Bronchial epithelial cell (primary cell): Measurements from ENCODE around the gene FAM98A. TPM values are rescaled to one million over a fixed set of nuclear protein-coding genes. Genes with fewer than 3 reads are reported as not detected.

Experiments
- DNase-seq: peaks from one replicate; pipeline ENCODE4 v3.0.0-alpha.2; 2010; ENCODE audit warnings: low read depth
- FAIRE-seq: peaks from 2 replicates; lab custom pipeline; 2011; peaks lifted over from hg19 to GRCh38; lab: Jason Lieb, UNC
- H3K27me3 ChIP-seq: 2 replicates; pipeline ENCODE4 v1.5.1; 2011; ENCODE audit warnings: low read length; ENCODE audit not compliant: control insufficient read depth, insufficient read depth
- H3K36me3 ChIP-seq: 2 replicates; pipeline ENCODE4 v1.5.1; 2011; ENCODE audit warnings: low read length; ENCODE audit not compliant: control insufficient read depth, insufficient read depth
- H3K4me3 ChIP-seq: 2 replicates; pipeline ENCODE4 v1.5.1; 2011; ENCODE audit warnings: mild to moderate bottlenecking, low read depth, low read length, control low read depth
- total RNA-seq: library from RNA; depleted of rRNA; stranded (reverse); fragments of >200 nt; gene quantifications from 2 replicates; pipeline ENCODE4 v1.2.1, GENCODE V29; 2014
- TF ChIP-seq, protein P1 (sequence below): IDR thresholded peaks from 2 replicates; pipeline ENCODE4 v1.5.1; 2011; ENCODE audit warnings: mild to moderate bottlenecking, moderate library complexity, low read length, control low read depth, inconsistent platforms; ENCODE audit not compliant: insufficient read depth, severe bottlenecking

Gene FAM98A
- total RNA-seq, 1 donor from 2014 or later = 16.1 TPM

- DNase-seq = no peak
- FAIRE-seq = no peak
- TF ChIP-seq, protein P1, sequence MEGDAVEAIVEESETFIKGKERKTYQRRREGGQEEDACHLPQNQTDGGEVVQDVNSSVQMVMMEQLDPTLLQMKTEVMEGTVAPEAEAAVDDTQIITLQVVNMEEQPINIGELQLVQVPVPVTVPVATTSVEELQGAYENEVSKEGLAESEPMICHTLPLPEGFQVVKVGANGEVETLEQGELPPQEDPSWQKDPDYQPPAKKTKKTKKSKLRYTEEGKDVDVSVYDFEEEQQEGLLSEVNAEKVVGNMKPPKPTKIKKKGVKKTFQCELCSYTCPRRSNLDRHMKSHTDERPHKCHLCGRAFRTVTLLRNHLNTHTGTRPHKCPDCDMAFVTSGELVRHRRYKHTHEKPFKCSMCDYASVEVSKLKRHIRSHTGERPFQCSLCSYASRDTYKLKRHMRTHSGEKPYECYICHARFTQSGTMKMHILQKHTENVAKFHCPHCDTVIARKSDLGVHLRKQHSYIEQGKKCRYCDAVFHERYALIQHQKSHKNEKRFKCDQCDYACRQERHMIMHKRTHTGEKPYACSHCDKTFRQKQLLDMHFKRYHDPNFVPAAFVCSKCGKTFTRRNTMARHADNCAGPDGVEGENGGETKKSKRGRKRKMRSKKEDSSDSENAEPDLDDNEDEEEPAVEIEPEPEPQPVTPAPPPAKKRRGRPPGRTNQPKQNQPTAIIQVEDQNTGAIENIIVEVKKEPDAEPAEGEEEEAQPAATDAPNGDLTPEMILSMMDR = no peak
- H3K36me3 ChIP-seq = peaks cover 3% of the 10 kb centered on the region
- H3K4me3 ChIP-seq = no peak overlapping the region
- no peaks in the 10 kb centered on the region for H3K27me3 ChIP-seq
Measured at GRCh38 chr2:33581872-33582271, 17.2 kb downstream of the FAM98A start.

DNA sequence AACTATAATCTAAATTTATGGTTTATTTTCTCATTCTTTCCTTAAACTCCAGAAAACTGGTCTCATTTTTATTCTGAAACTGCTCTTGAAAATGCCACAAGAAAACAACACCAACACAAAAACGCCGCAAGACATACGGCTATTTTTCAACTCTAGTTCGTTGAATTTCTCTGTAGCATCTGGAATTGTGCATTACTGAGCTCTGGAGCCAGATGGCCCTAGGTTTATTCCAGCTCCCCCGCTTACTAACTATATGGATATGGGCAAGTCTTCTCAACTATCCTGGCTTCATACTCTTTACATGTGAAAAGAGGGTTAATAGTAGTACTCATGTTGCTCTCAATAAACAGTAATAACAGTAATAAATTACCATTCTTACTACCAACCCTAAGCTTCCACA lies 19.9 kb downstream of the FAM98A start:
- TF ChIP-seq, protein P1 = no peak
- Histone ChIP-seq H3K36me3 (no peaks in the 10 kb centered on the region), H3K27me3 (no peaks in the 10 kb centered on the region), H3K4me3 (no peak overlapping the region)
- DNase-seq (no peak), FAIRE-seq (no peak)

DNA sequence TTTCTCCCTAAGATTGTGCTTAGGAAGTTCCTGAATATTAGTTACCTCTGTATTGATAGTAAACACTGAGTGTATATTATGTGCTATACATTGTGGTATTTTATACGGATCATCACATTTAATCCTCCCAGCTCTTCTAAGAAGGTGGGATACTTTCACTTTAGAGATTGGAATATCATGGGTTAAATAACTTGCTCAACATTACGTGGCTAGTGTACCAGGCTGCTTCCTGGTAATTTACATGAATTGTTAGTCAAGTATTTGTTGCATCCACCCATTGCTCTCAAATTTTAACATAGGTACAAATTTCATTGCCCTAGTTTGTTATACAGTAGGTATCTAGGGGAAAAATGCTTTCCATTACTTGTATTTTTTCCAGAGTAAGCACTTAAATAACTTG lies 21.4 kb downstream of the FAM98A start:
- TF ChIP-seq, protein P1 = no peak
- Histone ChIP-seq H3K4me3 (no peak overlapping the region), H3K27me3 (no peaks in the 10 kb centered on the region), H3K36me3 (no peaks in the 10 kb centered on the region)
- FAIRE-seq (no peak), DNase-seq (peak; percentile 23)

- Histone ChIP-seq H3K4me3 (no peak overlapping the region), H3K27me3 (no peaks in the 10 kb centered on the region), H3K36me3 (no peaks in the 10 kb centered on the region)
- FAIRE-seq = no peak
- TF ChIP-seq, protein P1 = no peak
- no peak for DNase-seq
Measured at GRCh38 chr2:33577084-33577483, 22.0 kb downstream of the FAM98A start.

DNA sequence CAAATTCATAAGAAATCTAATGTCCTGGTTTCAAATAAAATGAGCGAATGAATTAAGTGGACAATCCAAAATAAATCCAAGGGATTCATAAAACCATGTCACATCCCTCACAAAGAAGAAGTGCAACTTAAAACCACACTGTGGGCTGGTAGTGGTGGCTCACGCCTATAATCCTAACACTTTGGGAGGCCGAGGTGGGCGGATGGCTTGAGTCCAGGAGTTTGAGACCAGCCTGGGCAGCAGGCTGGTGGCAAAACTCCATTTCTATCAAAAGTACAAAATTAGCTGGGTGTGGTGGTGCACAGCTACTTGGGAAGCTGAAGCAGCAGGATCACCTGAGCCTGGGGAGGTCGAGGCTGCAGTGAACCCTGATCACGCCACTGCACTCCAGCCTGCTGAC lies 25.4 kb downstream of the FAM98A start:
- no peaks in the 10 kb centered on the region for H3K27me3 ChIP-seq
- DNase-seq = no peak
- TF ChIP-seq, protein P1 = no peak
- no peak for FAIRE-seq
- H3K4me3 ChIP-seq = no peak overlapping the region
- H3K36me3 ChIP-seq = no peaks in the 10 kb centered on the region

- TF ChIP-seq, protein P1 = no peak
- Histone ChIP-seq H3K36me3 (no peaks in the 10 kb centered on the region), H3K27me3 (no peaks in the 10 kb centered on the region), H3K4me3 (no peak overlapping the region)
- no peak for DNase-seq
- no peak for FAIRE-seq
Measured at GRCh38 chr2:33570681-33571080, 28.4 kb downstream of the FAM98A start.
